GM12878 (cell line): ENCODE results near the gene MR1. TPM values are rescaled to one million over a fixed set of nuclear protein-coding genes. Genes with fewer than 3 reads are reported as not detected.

ENCODE experiments used
- ASH2L ChIP-seq: fragments of 300-600, 200-600 bp; sonication (generic); IDR thresholded peaks from 2 replicates; pipeline ENCODE4 v1.6.1; 2017; ENCODE audit warnings: low read depth, mild to moderate bottlenecking, borderline replicate concordance
- ATF2 ChIP-seq: IDR thresholded peaks from 2 replicates; pipeline ENCODE4 v1.6.1; 2012; ENCODE audit warnings: low read length, inconsistent platforms
- BCL11A ChIP-seq: IDR thresholded peaks from 2 replicates; pipeline ENCODE4 v1.6.1; 2011; ENCODE audit warnings: low read depth, low read length
- BHLHE40 ChIP-seq, 2 experiments: fragments of 450-650 bp in 1 of 2; IDR thresholded peaks; 2 replicates each; pipeline ENCODE4 v1.6.1; 2011 to 2017; ENCODE audit warnings: low read depth in 2 of 2, borderline replicate concordance in 1 of 2, improper control_type of control experiment in 1 of 2, low read length in 1 of 2, mild to moderate bottlenecking in 1 of 2
- CHD2 ChIP-seq: IDR thresholded peaks from 2 replicates; pipeline ENCODE4 v1.6.1; 2011; ENCODE audit warnings: low read depth, low read length, improper control_type of control experiment, borderline replicate concordance
- EGR1 ChIP-seq, 2 experiments: IDR thresholded peaks; 1 replicate in 1 of 2; 2 replicates in 1 of 2; pipeline ENCODE4 v1.6.1; 2011 to 2012; ENCODE audit warnings: low read depth in 2 of 2, low read length in 2 of 2, borderline replicate concordance in 1 of 2, mild to moderate bottlenecking in 1 of 2, moderate library complexity in 1 of 2
- FOS ChIP-seq: IDR thresholded peaks from 3 replicates; pipeline ENCODE4 v1.6.1; 2011; ENCODE audit warnings: borderline replicate concordance; ENCODE audit not compliant: insufficient read length; ENCODE audit errors: extremely low read depth
- GABPA ChIP-seq: IDR thresholded peaks from 2 replicates; pipeline ENCODE4 v1.6.1; 2014; ENCODE audit warnings: antibody characterized with exemption, low read depth, mild to moderate bottlenecking, inconsistent platforms
- HDAC6 ChIP-seq: fragments of 200-600 bp; sonication (generic); IDR thresholded peaks from one replicate; pipeline ENCODE4 v1.8.0; 2017; ENCODE audit warnings: antibody characterized with exemption; ENCODE audit not compliant: unreplicated experiment
- IRF3 ChIP-seq: fragments of 450-650 bp; IDR thresholded peaks from 2 replicates; pipeline ENCODE4 v1.6.1; 2014; ENCODE audit warnings: mild to moderate bottlenecking
- KAT2A ChIP-seq: conservative IDR thresholded peaks from 2 replicates; pipeline ENCODE4 v1.6.1; 2011; ENCODE audit warnings: low read depth, low read length; ENCODE audit not compliant: control insufficient read depth
- NFIC ChIP-seq: IDR thresholded peaks from 2 replicates; pipeline ENCODE4 v1.6.1; 2012; ENCODE audit warnings: low read depth, mild to moderate bottlenecking, inconsistent platforms, low read length, moderate library complexity
- NR2F1 ChIP-seq: fragments of 450-650 bp; conservative IDR thresholded peaks from 2 replicates; pipeline ENCODE4 v1.6.1; 2017; ENCODE audit warnings: mild to moderate bottlenecking
- PKNOX1 ChIP-seq: fragments of 450-650 bp; IDR thresholded peaks from 2 replicates; pipeline ENCODE4 v1.6.1; 2016; ENCODE audit warnings: mild to moderate bottlenecking
- PML ChIP-seq: IDR thresholded peaks from 2 replicates; pipeline ENCODE4 v1.6.1; 2012; ENCODE audit warnings: low read length, inconsistent platforms
- POLR2A ChIP-seq: IDR thresholded peaks from 2 replicates; pipeline ENCODE4 v1.6.1; 2011; ENCODE audit warnings: low read depth, mild to moderate bottlenecking, low read length
- POLR2AphosphoS2 ChIP-seq: IDR thresholded peaks from 2 replicates; pipeline ENCODE4 v1.6.1; 2011; ENCODE audit warnings: low read depth, mild to moderate bottlenecking, low read length, improper control_type of control experiment, moderate library complexity
- RBBP5 ChIP-seq: fragments of 200-600 bp; sonication (generic); conservative IDR thresholded peaks from 2 replicates; pipeline ENCODE4 v1.6.1; 2016
- RELB ChIP-seq: fragments of 450-650 bp; IDR thresholded peaks from 2 replicates; pipeline ENCODE4 v1.6.1; 2017; ENCODE audit warnings: low read depth, mild to moderate bottlenecking, moderate library complexity
- SKIL ChIP-seq: fragments of 450-650 bp; IDR thresholded peaks from 2 replicates; pipeline ENCODE4 v1.6.1; 2017; ENCODE audit warnings: mild to moderate bottlenecking, low read depth, inconsistent platforms; ENCODE audit not compliant: poor library complexity, severe bottlenecking
- SMAD1 ChIP-seq: fragments of 450-650 bp; IDR thresholded peaks from 2 replicates; pipeline ENCODE4 v1.6.1; 2018; ENCODE audit warnings: mild to moderate bottlenecking, low read depth; ENCODE audit not compliant: partially characterized antibody
- SP1 ChIP-seq: IDR thresholded peaks from one replicate; pipeline ENCODE4 v1.6.1; 2011; ENCODE audit warnings: low read depth, low read length
- TCF12 ChIP-seq: IDR thresholded peaks from 2 replicates; pipeline ENCODE4 v1.6.1; 2011; ENCODE audit warnings: low read depth, mild to moderate bottlenecking, low read length
- WRNIP1 ChIP-seq: IDR thresholded peaks from 2 replicates; pipeline ENCODE4 v1.6.1; 2011; ENCODE audit warnings: low read depth, low read length, improper control_type of control experiment, borderline replicate concordance
- polyA plus RNA-seq, 11 experiments: library from polyadenylated mRNA; depleted of rRNA in 4 of 11; unstranded in 6 of 11; stranded (reverse) in 5 of 11; fragments of >200 nt; fragmentation: Nextera tagmentation in 4 of 11; fragmentation: Illumina TruSeq in 1 of 11; extraction: Ambion mirVana in 4 of 11; extraction: Trizol in 1 of 11; gene quantifications; 1 replicate in 1 of 11; 2 replicates in 10 of 11; pipeline versions ENCODE4 v1.2.1 to v1.2.3, GENCODE V29; 2011 to 2016; ENCODE audit warnings: inconsistent platforms in 2 of 11, missing spikeins in 2 of 11, low read depth in 1 of 11
- total RNA-seq, 4 experiments: library from RNA; depleted of rRNA in 3 of 4; stranded (reverse); fragments of >200 nt in 3 of 4; fragmentation: Illumina TruSeq in 1 of 4; extraction: Trizol in 1 of 4; gene quantifications; 2 replicates each; pipeline versions ENCODE4 v1.2.1 to v1.2.3, GENCODE V29; 2013 to 2021

MR1 gene
- total and polyA plus RNA-seq, 10 of the 15 experiments (the other 5 are each of a cell fraction or from before 2014, with no cell fraction given), result 24.7 to 65.9 (median 30.9) TPM

GRCh38 chr1:181014477-181015250, 19.1 kb upstream of the MR1 start (continued):
- TF ChIP-seq PML, result no peak
- peak; percentile 45 for TF ChIP-seq PKNOX1
- TF ChIP-seq POLR2A, result no peak
- no peak for TF ChIP-seq IRF3
- TF ChIP-seq RBBP5, result no peak
- no peak for TF ChIP-seq TCF12
- TF ChIP-seq SP1, result no peak
- TF ChIP-seq ATF2, result peak; percentile 35; the same call in 1 of the 2 replicates
- no peak; the same call in none of the 2 replicates for TF ChIP-seq NFIC
- TF ChIP-seq BHLHE40 (IDR thresholded peaks at IDR 0.05; ENCODE audit: borderline replicate concordance in 1 of 2, low read depth in 2 of 2, low read length in 1 of 2), result 0 out of 4 replicates have a peak, but pooled peaks of 1 of the 2 experiments have one; percentile 12
- TF ChIP-seq CHD2, result no peak
- no peak for TF ChIP-seq GABPA
- TF ChIP-seq NR2F1, result 0 out of 2 replicates have a peak, but pooled peaks have one; percentile 35
- TF ChIP-seq FOS, result no peak
- TF ChIP-seq ASH2L, result no peak
- TF ChIP-seq KAT2A, result no peak
- no peak for TF ChIP-seq POLR2AphosphoS2
- TF ChIP-seq EGR1 (IDR thresholded peaks at IDR 0.05; ENCODE audit: borderline replicate concordance in 1 of 2, low read depth in 2 of 2, low read length in 2 of 2), result no peak
- TF ChIP-seq SKIL, result peak; percentile 54
- TF ChIP-seq RELB, result no peak
- 0 out of 2 replicates have a peak, but pooled peaks have one; percentile 3 for TF ChIP-seq BCL11A
- TF ChIP-seq HDAC6, result no peak
- no peak for TF ChIP-seq WRNIP1
- no peak for TF ChIP-seq SMAD1
